Lung (tissue), 12 donors: Measurements from ENCODE around the gene PREPL. TPM values are rescaled to one million over a fixed set of nuclear protein-coding genes. Genes with fewer than 3 reads are reported as not detected.

Experiments used
- ATAC-seq: fragments of 200-7000 bp; cut with Tn5 transposase; one replicate; pipeline ENCODE4 v1.9.1; 2020; ENCODE audit warnings: moderate number of reproducible peaks; ENCODE audit not compliant: insufficient read depth, low FRiP score
- DNase-seq, 3 donors: peaks; one replicate each; pipeline ENCODE4 v3.0.0-alpha.2; 2013 to 2017
- H3K27ac ChIP-seq, 2 donors: one replicate each; pipeline ENCODE4 v1.5.1; 2013; ENCODE audit warnings: mild to moderate bottlenecking in 2 of 2, moderate library complexity in 2 of 2, control low read depth in 1 of 2, inconsistent platforms in 1 of 2, low read depth in 1 of 2, low read length in 1 of 2
- H3K27me3 ChIP-seq, 3 donors: one replicate each; pipeline ENCODE4 v1.5.1; 2013; ENCODE audit warnings: low read length in 2 of 3; ENCODE audit not compliant: control insufficient read depth in 3 of 3, insufficient read depth in 3 of 3
- H3K36me3 ChIP-seq, 4 donors: one replicate each; pipeline ENCODE4 v1.5.1; 2013; ENCODE audit warnings: low read length in 4 of 4, mild to moderate bottlenecking in 1 of 4, moderate library complexity in 1 of 4; ENCODE audit not compliant: control insufficient read depth in 4 of 4, insufficient read depth in 4 of 4
- H3K4me1 ChIP-seq, 5 donors: one replicate each; pipeline ENCODE4 v1.5.1; 2013; ENCODE audit warnings: low read length in 5 of 5, mild to moderate bottlenecking in 2 of 5, moderate library complexity in 1 of 5; ENCODE audit not compliant: control insufficient read depth in 5 of 5, insufficient read depth in 5 of 5
- H3K4me3 ChIP-seq: one replicate; pipeline ENCODE4 v1.5.1; 2013; ENCODE audit warnings: mild to moderate bottlenecking, control low read depth, moderate library complexity
- H3K9ac ChIP-seq, 2 donors: one replicate each; pipeline ENCODE4 v1.5.1; 2013; ENCODE audit warnings: low read length in 2 of 2, control low read depth in 1 of 2; ENCODE audit not compliant: insufficient read depth in 1 of 2
- H3K9me3 ChIP-seq, 4 donors: one replicate each; pipeline ENCODE4 v1.5.1; 2013; ENCODE audit warnings: low read length in 3 of 4, mild to moderate bottlenecking in 1 of 4, moderate library complexity in 1 of 4; ENCODE audit not compliant: control insufficient read depth in 4 of 4, insufficient read depth in 3 of 4
- CTCF ChIP-seq: IDR thresholded peaks from 2 replicates; pipeline ENCODE4 v1.5.1; 2012; ENCODE audit warnings: mild to moderate bottlenecking; ENCODE audit errors: control extremely low read depth, extremely low read depth
- WGBS, 2 donors: extraction: QIAGEN DNeasy Blood & Tissue Kit; methylation state at CpG; one replicate each; pipeline ENCODE4 v1.1.7; 2013; 5-methylcytosine and 5-hydroxymethylcytosine counted together
- polyA plus RNA-seq, 2 donors: library from polyadenylated mRNA; stranded (reverse); fragments of 200-250 nt; gene quantifications; one replicate each; pipeline ENCODE4 v1.2.1, GENCODE V29; 2013
- total RNA-seq, 2 donors: library from RNA; depleted of rRNA in 1 of 2; stranded (reverse); fragments of >200 nt in 1 of 2; gene quantifications; one replicate each; pipeline ENCODE4 v1.2.1, GENCODE V29; 2014 to 2021
- donor health status: control.
- donor health status: control.
- donor health status: Bipolar disorder and iron deficiency.
- donor health status: healthy.
- donor health status: DM: yes; HTN: yes; CAD: no.

Gene PREPL
- total and polyA plus RNA-seq, 4 donors, result 8.3 to 101 (median 28.4) TPM

DNA sequence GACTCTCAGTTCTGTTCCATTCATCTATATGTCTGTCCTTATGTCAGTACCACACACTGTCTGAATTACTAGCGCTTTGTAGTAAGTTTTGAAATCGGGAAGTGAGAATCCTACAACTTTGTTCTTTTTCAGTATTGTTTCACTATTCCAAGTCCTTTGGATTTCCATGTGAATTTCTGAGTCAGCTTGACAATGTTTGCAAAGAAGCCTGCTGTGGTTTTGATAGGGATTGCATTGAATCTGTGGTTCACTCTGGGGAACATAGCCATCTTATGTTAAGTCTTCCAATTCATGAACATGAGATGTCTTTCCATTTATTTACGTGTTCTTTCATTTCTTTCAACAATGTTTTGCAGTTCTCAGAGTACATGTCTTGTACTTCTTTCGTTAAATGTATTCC, 71.0 kb downstream of the PREPL start:
- 92 to 97% methylated on average over 4 of the region's 4 CpGs for WGBS, 2 donors
- H3K9ac ChIP-seq, result no peak overlapping the region
- H3K4me3 ChIP-seq, result no peak overlapping the region
- no peaks in the 10 kb centered on the region for H3K9me3 ChIP-seq
- no peak for ATAC-seq
- no peak for DNase-seq
- peaks cover 0 to 2% (median 0%) of the 10 kb centered on the region in 3 donors for H3K27me3 ChIP-seq
- no peak overlapping the region for H3K27ac ChIP-seq
- H3K4me1 ChIP-seq, result peaks cover 0 to 11% (median 4%) of the 10 kb centered on the region in 5 donors
- no peak for TF ChIP-seq CTCF
- no peaks in the 10 kb centered on the region for H3K36me3 ChIP-seq

DNA sequence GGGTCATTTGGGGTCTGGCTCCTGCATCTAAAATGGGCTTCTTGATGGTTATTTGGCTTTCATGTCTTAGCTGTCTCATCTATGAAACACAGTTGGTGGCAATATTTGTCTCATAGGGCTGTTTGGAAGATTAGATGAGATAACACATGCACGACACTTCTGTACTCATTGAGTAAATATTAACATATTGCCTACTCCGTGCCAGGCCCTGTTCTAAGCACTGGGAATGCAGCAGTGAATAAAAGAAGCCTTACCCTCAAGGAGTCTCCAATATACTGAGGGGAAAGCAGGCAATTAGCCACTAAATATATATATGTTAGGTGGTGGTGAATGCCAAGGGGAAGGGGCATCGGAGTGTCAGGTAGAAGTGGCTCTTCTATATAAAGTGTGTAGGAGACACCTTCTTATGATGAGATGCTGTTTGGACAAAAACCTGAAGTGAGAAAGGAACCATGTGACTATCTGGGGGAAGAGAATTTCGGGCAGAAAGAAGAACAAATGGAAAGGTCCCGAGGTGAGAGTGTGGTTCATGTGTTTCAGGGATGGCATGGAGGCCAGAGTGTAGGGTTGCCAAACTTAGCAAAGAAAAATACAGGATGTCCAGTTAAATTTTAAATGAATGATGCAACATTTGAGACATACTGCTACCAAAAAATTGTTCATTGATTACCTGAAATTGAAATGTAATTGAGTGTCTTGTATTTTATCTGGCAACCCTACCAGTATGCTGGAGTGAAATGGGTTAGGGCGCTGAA, 74.2 kb downstream of the PREPL start:
- no peak for TF ChIP-seq CTCF
- H3K4me1 ChIP-seq, result peaks cover 0 to 8% (median 3%) of the 10 kb centered on the region in 5 donors
- 66 to 73% methylated on average over 6 of the region's 6 CpGs for WGBS, 2 donors
- no peak for ATAC-seq
- DNase-seq, result no peak
- H3K36me3 ChIP-seq, result no peaks in the 10 kb centered on the region
- no peak overlapping the region for H3K9ac ChIP-seq
- no peak overlapping the region for H3K27ac ChIP-seq
- no peak overlapping the region for H3K4me3 ChIP-seq
- H3K9me3 ChIP-seq, result no peaks in the 10 kb centered on the region
- peaks cover 0 to 2% (median 0%) of the 10 kb centered on the region in 3 donors for H3K27me3 ChIP-seq

GRCh38 chr2:44286119-44286883, 75.0 kb downstream of the PREPL start:
- DNase-seq, result no peak
- no peak overlapping the region for H3K4me3 ChIP-seq
- no peak for ATAC-seq

More at GRCh38 chr2:44286119-44286883, 75.0 kb downstream of the PREPL start:
- no peaks in the 10 kb centered on the region for H3K36me3 ChIP-seq
- H3K27ac ChIP-seq, result no peak overlapping the region
- 96 to 98% methylated on average over 26 of the region's 26 CpGs for WGBS, 2 donors
- TF ChIP-seq CTCF, result no peak
- H3K9me3 ChIP-seq, result no peaks in the 10 kb centered on the region
- peaks cover 0 to 6% (median 0%) of the 10 kb centered on the region in 5 donors for H3K4me1 ChIP-seq
- peaks cover 0 to 2% (median 0%) of the 10 kb centered on the region in 3 donors for H3K27me3 ChIP-seq
- H3K9ac ChIP-seq, result no peak overlapping the region
